ENCODE data around the gene TMEM212.

- TF ChIP-seq CTCFL (IDR thresholded peaks at IDR 0.05; ENCODE audit: borderline replicate concordance, insufficient read depth, low read depth, low read length, poor library complexity, severe bottlenecking): no peak
- no peak for TF ChIP-seq PHF8 (IDR thresholded peaks at IDR 0.05; ENCODE audit: borderline replicate concordance, low read length)
- TF ChIP-seq GABPB1 (CRISPR knock-in tag; IDR thresholded peaks at IDR 0.05): no peak
- TF ChIP-seq CTCF (IDR thresholded peaks at IDR 0.05 in 2 of 3, conservative IDR thresholded peaks at IDR 0.05 in 1 of 3; ENCODE audit: insufficient read depth in 2 of 3, low read depth in 1 of 3, low read length in 3 of 3): no peak
- TF ChIP-seq DMBX1 (CRISPR knock-in tag; IDR thresholded peaks at IDR 0.05; ENCODE audit: borderline replicate concordance): no peak
- TF ChIP-seq ZBTB8A (IDR thresholded peaks at IDR 0.05; ENCODE audit: partially characterized antibody): no peak
- TF ChIP-seq POLR2AphosphoS5 (IDR thresholded peaks at IDR 0.05; ENCODE audit: control insufficient read depth, insufficient read depth, low read depth, low read length): no peak
- TF ChIP-seq POLR2A (conservative IDR thresholded peaks at IDR 0.05): no peak
- no peak for TF ChIP-seq ZNF239 (CRISPR knock-in tag; IDR thresholded peaks at IDR 0.05)
- TF ChIP-seq NEUROD1 (IDR thresholded peaks at IDR 0.05; ENCODE audit: borderline replicate concordance, low read depth, low read length, partially characterized antibody): no peak
- no peak for TF ChIP-seq TARDBP (IDR thresholded peaks at IDR 0.05)
- no peak for TF ChIP-seq PRPF4 (IDR thresholded peaks at IDR 0.05; ENCODE audit: insufficient read depth, low read depth, low read length, poor library complexity, severe bottlenecking)
- no peak for TF ChIP-seq ZNF124 (CRISPR knock-in tag; IDR thresholded peaks at IDR 0.05)
Observed at GRCh38 chr3:171811295-171811912, 31.7 kb upstream of the TMEM212 start.
